Osteoblast (primary cell): ENCODE measurements around the gene PRIM2. TPM values are rescaled to one million over a fixed set of nuclear protein-coding genes. Genes with fewer than 3 reads are reported as not detected.
"Not testable (repeated sequence)": the region's sequence is repeated elsewhere in the genome, so short reads cannot be mapped to it uniquely, and the experiment has no call there.

Source experiments
- DNase-seq: peaks from one replicate; pipeline ENCODE4 v3.0.0; 2011; ENCODE audit warnings: low spot score, mixed read lengths; ENCODE audit not compliant: insufficient read length; ENCODE audit errors: missing footprints
- H2AFZ ChIP-seq: 2 replicates; pipeline ENCODE4 v1.6.0; 2011; ENCODE audit warnings: mild to moderate bottlenecking, low read length
- H3K27ac ChIP-seq: 2 replicates; pipeline ENCODE4 v1.5.1; 2011; ENCODE audit warnings: mild to moderate bottlenecking, low read depth, low read length, moderate library complexity
- H3K27me3 ChIP-seq: 2 replicates; pipeline ENCODE4 v1.6.0; 2012; ENCODE audit warnings: mild to moderate bottlenecking, control low read depth, inconsistent platforms, low read length, moderate library complexity; ENCODE audit not compliant: insufficient read depth
- H3K36me3 ChIP-seq: 2 replicates; pipeline ENCODE4 v1.5.1; 2011; ENCODE audit warnings: mild to moderate bottlenecking, low read length, control low read depth, moderate library complexity; ENCODE audit not compliant: insufficient read depth
- H3K4me1 ChIP-seq: 2 replicates; pipeline ENCODE4 v1.5.1; 2011; ENCODE audit warnings: mild to moderate bottlenecking, low read length, control low read depth, moderate library complexity; ENCODE audit not compliant: insufficient read depth
- H3K4me2 ChIP-seq: 2 replicates; pipeline ENCODE4 v1.6.0; 2011; ENCODE audit warnings: mild to moderate bottlenecking, low read length; ENCODE audit not compliant: insufficient read depth
- H3K4me3 ChIP-seq: fragments of 200-600 bp; sonication (generic); 3 replicates; pipeline ENCODE4 v1.5.1; 2012; ENCODE audit warnings: mild to moderate bottlenecking, low read length, inconsistent platforms; ENCODE audit not compliant: insufficient read depth
- H3K79me2 ChIP-seq: 2 replicates; pipeline ENCODE4 v1.6.0; 2012; ENCODE audit warnings: mild to moderate bottlenecking, low read length, control low read depth, inconsistent platforms; ENCODE audit not compliant: insufficient read depth
- H3K9me3 ChIP-seq: 2 replicates; pipeline ENCODE4 v1.5.1; 2011; ENCODE audit warnings: low read depth, low read length, control low read depth
- H4K20me1 ChIP-seq: 2 replicates; pipeline ENCODE4 v1.6.0; 2012; ENCODE audit warnings: mild to moderate bottlenecking, low read length, control low read depth; ENCODE audit not compliant: insufficient read depth
- total RNA-seq: library from RNA; depleted of rRNA; stranded (reverse); fragments of >200 nt; gene quantifications from 2 replicates; pipeline ENCODE4 v1.2.3, GENCODE V29; 2012
- TF ChIP-seq, protein P1 (sequence below): IDR thresholded peaks from 2 replicates; pipeline ENCODE4 v1.5.1; 2011; ENCODE audit warnings: mild to moderate bottlenecking, low read depth, low read length, moderate library complexity; ENCODE audit errors: extremely low read depth

PRIM2 gene
- total RNA-seq, 1 donor, result 30.0 TPM

DNA sequence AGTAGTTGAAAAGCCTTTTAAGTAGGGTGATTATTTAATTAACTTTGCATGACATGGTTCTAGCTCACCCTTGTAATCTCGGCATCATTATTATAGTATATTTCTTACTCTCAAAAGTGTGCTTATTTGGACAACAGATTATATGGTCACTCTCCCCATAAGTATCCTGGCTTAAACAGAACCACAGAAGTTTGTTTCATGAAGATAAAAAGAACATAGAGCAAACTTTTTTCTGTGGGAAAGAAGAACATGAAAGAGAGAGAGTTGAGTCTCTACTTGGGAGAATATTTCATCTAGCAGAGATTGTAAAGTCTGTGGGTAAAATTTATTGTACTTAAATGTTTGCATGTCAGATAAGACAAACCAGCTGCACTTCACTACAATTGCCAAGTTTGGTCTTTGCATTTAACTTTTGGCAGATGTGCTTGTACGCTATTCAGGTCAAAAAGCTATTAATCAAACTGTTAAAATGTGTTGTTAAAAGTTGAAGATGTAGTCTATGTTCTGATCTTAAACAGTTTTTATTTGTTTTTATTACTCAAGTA is 33.4 kb upstream of the PRIM2 start:
- H2AFZ ChIP-seq, result no peak overlapping the region
- no peaks in the 10 kb centered on the region for H3K79me2 ChIP-seq
- H3K27ac ChIP-seq, result no peak overlapping the region
- no peak overlapping the region for H3K4me2 ChIP-seq
- no peak for DNase-seq
- peaks cover 5% of the 10 kb centered on the region for H3K4me1 ChIP-seq
- TF ChIP-seq, protein P1, sequence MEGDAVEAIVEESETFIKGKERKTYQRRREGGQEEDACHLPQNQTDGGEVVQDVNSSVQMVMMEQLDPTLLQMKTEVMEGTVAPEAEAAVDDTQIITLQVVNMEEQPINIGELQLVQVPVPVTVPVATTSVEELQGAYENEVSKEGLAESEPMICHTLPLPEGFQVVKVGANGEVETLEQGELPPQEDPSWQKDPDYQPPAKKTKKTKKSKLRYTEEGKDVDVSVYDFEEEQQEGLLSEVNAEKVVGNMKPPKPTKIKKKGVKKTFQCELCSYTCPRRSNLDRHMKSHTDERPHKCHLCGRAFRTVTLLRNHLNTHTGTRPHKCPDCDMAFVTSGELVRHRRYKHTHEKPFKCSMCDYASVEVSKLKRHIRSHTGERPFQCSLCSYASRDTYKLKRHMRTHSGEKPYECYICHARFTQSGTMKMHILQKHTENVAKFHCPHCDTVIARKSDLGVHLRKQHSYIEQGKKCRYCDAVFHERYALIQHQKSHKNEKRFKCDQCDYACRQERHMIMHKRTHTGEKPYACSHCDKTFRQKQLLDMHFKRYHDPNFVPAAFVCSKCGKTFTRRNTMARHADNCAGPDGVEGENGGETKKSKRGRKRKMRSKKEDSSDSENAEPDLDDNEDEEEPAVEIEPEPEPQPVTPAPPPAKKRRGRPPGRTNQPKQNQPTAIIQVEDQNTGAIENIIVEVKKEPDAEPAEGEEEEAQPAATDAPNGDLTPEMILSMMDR, result no peak
- no peaks in the 10 kb centered on the region for H4K20me1 ChIP-seq
- no peaks in the 10 kb centered on the region for H3K9me3 ChIP-seq
- no peaks in the 10 kb centered on the region for H3K27me3 ChIP-seq
- no peaks in the 10 kb centered on the region for H3K36me3 ChIP-seq
- H3K4me3 ChIP-seq, result no peak overlapping the region

DNA sequence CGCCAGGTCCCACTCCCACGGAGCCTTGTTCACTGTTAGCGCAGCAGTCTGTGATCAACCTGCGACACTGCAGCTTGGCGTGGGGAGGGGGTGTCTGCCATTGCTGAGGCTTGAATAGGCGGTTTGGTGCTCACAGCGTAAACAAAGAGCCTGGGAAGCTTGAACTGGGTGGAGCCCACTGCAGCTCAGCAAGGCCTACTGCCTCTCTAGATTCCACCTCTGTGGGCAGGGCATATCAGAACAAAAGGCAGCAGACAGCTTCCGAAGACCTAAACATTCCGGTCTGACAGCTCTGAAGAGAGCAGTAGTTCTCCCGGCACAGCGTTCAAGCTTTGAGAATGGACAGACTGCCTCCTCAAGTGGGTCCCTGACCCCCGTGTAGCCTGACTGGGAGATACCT is 29.3 kb upstream of the PRIM2 start:
- H3K27ac ChIP-seq, H3K9me3 ChIP-seq, H3K4me3 ChIP-seq, H4K20me1 ChIP-seq, H3K36me3 ChIP-seq, H3K4me1 ChIP-seq, DNase-seq, H2AFZ ChIP-seq, H3K79me2 ChIP-seq, H3K4me2 ChIP-seq, H3K27me3 ChIP-seq: not testable (repeated sequence)

DNA sequence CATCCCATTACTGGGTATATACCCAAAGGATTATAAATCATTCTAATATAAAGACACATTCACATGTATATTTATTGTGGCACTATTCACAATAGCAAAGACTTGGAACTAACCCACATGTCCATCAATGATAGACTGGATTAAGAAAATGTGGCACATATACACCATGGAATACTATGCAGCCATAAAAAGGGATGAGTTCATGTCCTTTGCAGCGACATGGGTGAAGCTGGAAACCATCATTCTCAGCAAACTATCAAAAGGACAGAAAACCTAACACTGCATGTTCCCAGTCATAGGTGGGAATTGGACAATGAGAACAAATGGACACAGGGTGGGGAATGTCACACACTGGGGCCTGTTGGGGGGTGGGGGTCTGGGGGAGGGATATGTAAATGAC is 24.0 kb upstream of the PRIM2 start:
- H3K9me3 ChIP-seq, H3K79me2 ChIP-seq, H4K20me1 ChIP-seq, H3K27me3 ChIP-seq, H3K4me1 ChIP-seq, H3K4me2 ChIP-seq, DNase-seq, H3K4me3 ChIP-seq, H2AFZ ChIP-seq, H3K27ac ChIP-seq, H3K36me3 ChIP-seq: not testable (repeated sequence)

DNA sequence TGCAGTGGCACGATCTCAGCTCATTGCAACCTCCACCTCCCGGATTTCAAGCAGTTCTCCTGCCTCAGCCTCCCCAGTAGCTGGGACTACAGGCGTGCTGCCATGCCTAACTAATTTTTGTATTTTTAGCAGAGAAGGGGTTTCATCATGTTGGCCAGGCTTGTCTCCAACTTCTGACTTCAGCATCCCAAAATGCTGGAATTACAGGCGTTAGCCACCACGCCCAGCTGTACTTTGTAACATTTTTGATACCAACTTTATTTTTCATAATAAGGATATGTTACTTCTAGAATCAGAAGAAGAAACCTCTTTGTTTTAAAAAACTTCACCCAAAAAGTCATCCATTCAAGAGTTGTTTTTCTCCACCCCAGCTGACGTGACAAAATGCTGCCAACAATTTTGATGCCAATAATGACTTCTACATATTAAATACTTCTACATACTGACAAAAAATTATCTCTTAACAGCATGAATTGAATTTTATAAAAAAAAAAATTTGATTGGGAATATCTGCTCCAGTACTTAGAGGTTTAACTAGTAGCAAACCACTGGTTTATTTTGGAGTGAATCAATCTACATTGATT is 22.5 kb upstream of the PRIM2 start:
- no peaks in the 10 kb centered on the region for H3K9me3 ChIP-seq

DNA sequence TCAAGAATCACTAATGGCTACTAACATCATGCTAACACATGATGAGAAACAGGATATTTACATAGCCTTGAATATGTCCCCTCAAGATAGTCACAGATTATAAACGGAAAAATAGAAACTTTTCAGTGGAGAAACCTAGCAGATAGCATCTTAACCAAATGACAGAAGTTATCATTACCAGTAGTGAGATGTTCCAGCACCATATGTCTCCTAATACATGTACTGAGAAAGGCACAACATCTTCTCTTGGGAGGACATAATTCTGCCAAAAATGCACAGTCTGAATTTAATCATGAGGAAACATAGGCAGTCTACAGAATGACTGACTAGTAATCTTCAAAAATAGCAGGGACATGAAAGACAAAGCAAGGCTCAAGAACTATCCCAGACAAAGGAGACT is 19.9 kb upstream of the PRIM2 start:
- Histone ChIP-seq H3K9me3 (no peaks in the 10 kb centered on the region), H3K79me2 (no peaks in the 10 kb centered on the region), H4K20me1 (no peaks in the 10 kb centered on the region), H3K4me3 (no peak overlapping the region), H3K27ac (no peak overlapping the region), H3K4me1 (no peaks in the 10 kb centered on the region), H2AFZ (no peak overlapping the region), H3K27me3 (no peaks in the 10 kb centered on the region), H3K36me3 (no peaks in the 10 kb centered on the region), H3K4me2 (no peak overlapping the region)
- DNase-seq, result no peak
- TF ChIP-seq, protein P1, result no peak

More for the DNA sequence above, 22.5 kb upstream of the PRIM2 start:
- no peaks in the 10 kb centered on the region for H3K79me2 ChIP-seq
- H3K36me3 ChIP-seq, result no peaks in the 10 kb centered on the region
- H3K4me2 ChIP-seq, result no peak overlapping the region
- H2AFZ ChIP-seq, result no peak overlapping the region
- H4K20me1 ChIP-seq, result no peaks in the 10 kb centered on the region
- no peak overlapping the region for H3K4me3 ChIP-seq
- no peaks in the 10 kb centered on the region for H3K4me1 ChIP-seq
- H3K27me3 ChIP-seq, result no peaks in the 10 kb centered on the region
- H3K27ac ChIP-seq, result no peak overlapping the region
- TF ChIP-seq, protein P1, result no peak
- DNase-seq, result no peak
